Liver (tissue), 9 donors: ENCODE measurements around the gene CCDC12. TPM values are rescaled to one million over a fixed set of nuclear protein-coding genes. Genes with fewer than 3 reads are reported as not detected.

Experiments
- DNase-seq: peaks from one replicate; pipeline ENCODE4 v3.0.0-alpha.2; 2017; ENCODE audit warnings: low spot score
- H3K27ac ChIP-seq, 2 donors: one replicate each; pipeline ENCODE4 v1.7.0; 2013; ENCODE audit warnings: inconsistent platforms in 2 of 2, low read length in 2 of 2, control low read depth in 1 of 2, low read depth in 1 of 2, mild to moderate bottlenecking in 1 of 2
- H3K27me3 ChIP-seq, 4 donors: one replicate each; pipeline versions ENCODE4 v1.6.1 to v1.7.0; 2013; ENCODE audit warnings: low read length in 3 of 4, inconsistent platforms in 1 of 4, mild to moderate bottlenecking in 1 of 4, moderate library complexity in 1 of 4; ENCODE audit not compliant: control insufficient read depth in 4 of 4, insufficient read depth in 4 of 4
- H3K36me3 ChIP-seq, 4 donors: one replicate each; pipeline versions ENCODE4 v1.6.1 to v1.7.0; 2013; ENCODE audit warnings: low read length in 3 of 4, mild to moderate bottlenecking in 3 of 4, low read depth in 1 of 4, moderate library complexity in 1 of 4; ENCODE audit not compliant: control insufficient read depth in 4 of 4, insufficient read depth in 3 of 4
- H3K4me1 ChIP-seq, 4 donors: one replicate each; pipeline versions ENCODE4 v1.6.1 to v1.7.0; 2013; ENCODE audit warnings: low read length in 3 of 4, mild to moderate bottlenecking in 3 of 4, moderate library complexity in 1 of 4; ENCODE audit not compliant: control insufficient read depth in 4 of 4, insufficient read depth in 4 of 4
- H3K4me3 ChIP-seq, 3 donors: one replicate each; pipeline versions ENCODE4 v1.6.1 to v1.7.0; 2013; ENCODE audit warnings: low read length in 3 of 3, control low read depth in 1 of 3, low read depth in 1 of 3, mild to moderate bottlenecking in 1 of 3
- H3K9ac ChIP-seq, 2 donors: one replicate each; pipeline ENCODE4 v1.7.0; 2013; ENCODE audit warnings: low read length in 2 of 2, mild to moderate bottlenecking in 2 of 2, moderate library complexity in 2 of 2, control low read depth in 1 of 2, low read depth in 1 of 2
- H3K9me3 ChIP-seq, 4 donors: one replicate each; pipeline versions ENCODE4 v1.6.1 to v1.7.0; 2013; ENCODE audit warnings: low read length in 3 of 4; ENCODE audit not compliant: control insufficient read depth in 4 of 4
- ATF3 ChIP-seq: IDR thresholded peaks from 2 replicates; pipeline ENCODE4 v1.6.1; 2016; ENCODE audit warnings: antibody characterized with exemption
- CTCF ChIP-seq: fragments of 150-350 bp; IDR thresholded peaks from 2 replicates; pipeline ENCODE4 v1.5.1; 2017; ENCODE audit warnings: improper control_type of control experiment, low read depth, low read length; ENCODE audit not compliant: missing input control
- FOXA1 ChIP-seq: IDR thresholded peaks from 2 replicates; pipeline ENCODE4 v1.6.1; 2016; ENCODE audit warnings: antibody characterized with exemption
- FOXA2 ChIP-seq: IDR thresholded peaks from 2 replicates; pipeline ENCODE4 v1.6.1; 2016; ENCODE audit warnings: antibody characterized with exemption
- GABPA ChIP-seq, 2 donors: IDR thresholded peaks in 1 of 2; conservative IDR thresholded peaks in 1 of 2; 2 replicates each; pipeline ENCODE4 v1.6.1; 2016; ENCODE audit warnings: antibody characterized with exemption in 2 of 2, mild to moderate bottlenecking in 1 of 2, moderate library complexity in 1 of 2
- HNF4A ChIP-seq, 2 donors: conservative IDR thresholded peaks; 2 replicates each; pipeline ENCODE4 v1.6.1; 2016; ENCODE audit warnings: antibody characterized with exemption in 2 of 2, mild to moderate bottlenecking in 2 of 2
- HNF4G ChIP-seq: IDR thresholded peaks from 2 replicates; pipeline ENCODE4 v1.6.1; 2016; ENCODE audit warnings: antibody characterized with exemption
- JUND ChIP-seq, 2 donors: IDR thresholded peaks; 2 replicates each; pipeline ENCODE4 v1.6.1; 2016; ENCODE audit warnings: antibody characterized with exemption in 2 of 2
- MAX ChIP-seq: IDR thresholded peaks from 2 replicates; pipeline ENCODE4 v1.6.1; 2016; ENCODE audit warnings: antibody characterized with exemption
- NR2F2 ChIP-seq: IDR thresholded peaks from 2 replicates; pipeline ENCODE4 v1.6.1; 2016; ENCODE audit warnings: antibody characterized with exemption
- RAD21 ChIP-seq, 2 donors: IDR thresholded peaks; 2 replicates each; pipeline ENCODE4 v1.6.1; 2016; ENCODE audit warnings: antibody characterized with exemption in 2 of 2, mild to moderate bottlenecking in 2 of 2
- RXRA ChIP-seq, 2 donors: IDR thresholded peaks; 2 replicates each; pipeline ENCODE4 v1.6.1; 2017 to 2018; ENCODE audit warnings: antibody characterized with exemption in 2 of 2, mild to moderate bottlenecking in 1 of 2
- SP1 ChIP-seq: IDR thresholded peaks from 2 replicates; pipeline ENCODE4 v1.6.1; 2018; ENCODE audit warnings: antibody characterized with exemption, mild to moderate bottlenecking
- TAF1 ChIP-seq: conservative IDR thresholded peaks from 2 replicates; pipeline ENCODE4 v1.6.1; 2016; ENCODE audit warnings: antibody characterized with exemption, mild to moderate bottlenecking
- YY1 ChIP-seq: IDR thresholded peaks from 2 replicates; pipeline ENCODE4 v1.6.1; 2016; ENCODE audit warnings: antibody characterized with exemption, mild to moderate bottlenecking
- ZBTB33 ChIP-seq: IDR thresholded peaks from 2 replicates; pipeline ENCODE4 v1.6.1; 2016; ENCODE audit warnings: antibody characterized with exemption
- WGBS: extraction: QIAGEN DNeasy Blood & Tissue Kit; methylation state at CpG from one replicate; pipeline ENCODE4 v1.1.7; 2013; 5-methylcytosine and 5-hydroxymethylcytosine counted together
- polyA plus RNA-seq, 2 donors: library from polyadenylated mRNA; stranded (reverse) in 1 of 2; unstranded in 1 of 2; fragments of 200-250 nt in 1 of 2; fragments of >200 nt in 1 of 2; fragmentation: Nextera tagmentation in 1 of 2; extraction: Ambion mirVana in 1 of 2; gene quantifications; one replicate each; pipeline versions ENCODE4 v1.2.1 to v1.2.3, GENCODE V29; 2013 to 2015
- total RNA-seq, 2 donors: library from RNA; depleted of rRNA; stranded (reverse); fragments of >200 nt; gene quantifications; one replicate each; pipeline ENCODE4 v1.2.3, GENCODE V29; 2014
- donor health status: healthy.
- donor health status: healthy.
- donor health status: healthy.
- donor health status: healthy.
- donor health status: healthy.

Gene CCDC12
- total and polyA plus RNA-seq, 4 donors, result 8.5 to 35.1 (median 26.6) TPM

- TF ChIP-seq MAX (no peak), ATF3 (no peak)
These were observed 8.3 kb upstream of the CCDC12 start (continued) for GRCh38 chr3:46984591-46985459.

GRCh38 chr3:46982546-46982945 is 6.0 kb upstream of the CCDC12 start:
- DNase-seq, result no peak
- 79% methylated on average over 2 of the region's 2 CpGs for WGBS

More at GRCh38 chr3:46982546-46982945, 6.0 kb upstream of the CCDC12 start:
- Histone ChIP-seq H3K9ac (no peak overlapping the region), H3K4me3 (no peak overlapping the region), H3K27ac (no peak overlapping the region), H3K27me3 (no peaks in the 10 kb centered on the region), H3K4me1 (peaks cover 6 to 15% (median 9%) of the 10 kb centered on the region in 4 donors), H3K9me3 (no peaks in the 10 kb centered on the region), H3K36me3 (no peaks in the 10 kb centered on the region)
- TF ChIP-seq CTCF (no peak), FOXA2 (no peak), MAX (no peak), NR2F2 (no peak), RXRA (IDR thresholded peaks at IDR 0.05) (no peak), ZBTB33 (no peak), HNF4G (no peak), FOXA1 (no peak), SP1 (no peak), TAF1 (no peak), RAD21 (IDR thresholded peaks at IDR 0.05) (no peak), JUND (IDR thresholded peaks at IDR 0.05) (no peak), HNF4A (conservative IDR thresholded peaks at IDR 0.05) (no peak), YY1 (no peak), GABPA (IDR thresholded peaks at IDR 0.05 in 1 of 2, conservative IDR thresholded peaks at IDR 0.05 in 1 of 2) (no peak)
